ENCODE data around the gene PRDX6.

DNA sequence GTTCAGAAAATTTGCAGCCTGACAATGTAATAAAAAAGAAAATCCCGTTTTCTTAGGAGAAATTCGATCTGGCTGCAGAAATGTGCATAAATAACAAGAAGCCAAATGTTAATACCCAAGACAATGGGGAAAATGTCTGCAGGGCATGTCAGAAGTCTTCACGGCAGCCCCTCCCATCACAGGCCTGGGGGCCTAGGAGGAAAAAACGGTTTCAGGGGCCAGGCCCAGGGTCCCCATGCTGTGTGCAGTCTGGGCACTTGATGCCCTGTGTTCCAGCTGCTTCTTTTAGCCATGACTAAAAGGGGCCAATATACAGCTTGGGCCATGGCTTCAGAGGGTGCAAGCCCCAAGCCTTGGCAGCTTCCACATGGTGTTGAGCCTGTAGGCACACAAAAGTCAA is 6.5 kb upstream of the PRDX6 start:
- no peak for TF ChIP-seq POLR2A (IDR thresholded peaks at IDR 0.05)
- TF ChIP-seq, protein P1, sequence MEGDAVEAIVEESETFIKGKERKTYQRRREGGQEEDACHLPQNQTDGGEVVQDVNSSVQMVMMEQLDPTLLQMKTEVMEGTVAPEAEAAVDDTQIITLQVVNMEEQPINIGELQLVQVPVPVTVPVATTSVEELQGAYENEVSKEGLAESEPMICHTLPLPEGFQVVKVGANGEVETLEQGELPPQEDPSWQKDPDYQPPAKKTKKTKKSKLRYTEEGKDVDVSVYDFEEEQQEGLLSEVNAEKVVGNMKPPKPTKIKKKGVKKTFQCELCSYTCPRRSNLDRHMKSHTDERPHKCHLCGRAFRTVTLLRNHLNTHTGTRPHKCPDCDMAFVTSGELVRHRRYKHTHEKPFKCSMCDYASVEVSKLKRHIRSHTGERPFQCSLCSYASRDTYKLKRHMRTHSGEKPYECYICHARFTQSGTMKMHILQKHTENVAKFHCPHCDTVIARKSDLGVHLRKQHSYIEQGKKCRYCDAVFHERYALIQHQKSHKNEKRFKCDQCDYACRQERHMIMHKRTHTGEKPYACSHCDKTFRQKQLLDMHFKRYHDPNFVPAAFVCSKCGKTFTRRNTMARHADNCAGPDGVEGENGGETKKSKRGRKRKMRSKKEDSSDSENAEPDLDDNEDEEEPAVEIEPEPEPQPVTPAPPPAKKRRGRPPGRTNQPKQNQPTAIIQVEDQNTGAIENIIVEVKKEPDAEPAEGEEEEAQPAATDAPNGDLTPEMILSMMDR (IDR thresholded peaks at IDR 0.05) = no peak

Data from prostate gland (tissue), 2 donors.